Gastrocnemius medialis (tissue), 4 donors: ENCODE measurements around the gene UBA1.

Source experiments
- POLR2A ChIP-seq, 2 donors: fragments of 450-650 bp; IDR thresholded peaks; one replicate each; pipeline ENCODE4 v1.6.1; 2017; ENCODE audit warnings: antibody characterized with exemption in 2 of 2, mild to moderate bottlenecking in 2 of 2, moderate library complexity in 2 of 2
- TF ChIP-seq, protein P1 (sequence below), 5 experiments: fragments of 450-650 bp in 3 of 5; fragments of 200-600 bp in 2 of 5; sonication (generic) in 2 of 5; IDR thresholded peaks in 4 of 5; conservative IDR thresholded peaks in 1 of 5; 1 replicate in 4 of 5; 2 replicates in 1 of 5; pipeline ENCODE4 v1.5.1; 2016 to 2019; ENCODE audit warnings: antibody characterized with exemption in 5 of 5, mild to moderate bottlenecking in 3 of 5, moderate library complexity in 3 of 5

DNA sequence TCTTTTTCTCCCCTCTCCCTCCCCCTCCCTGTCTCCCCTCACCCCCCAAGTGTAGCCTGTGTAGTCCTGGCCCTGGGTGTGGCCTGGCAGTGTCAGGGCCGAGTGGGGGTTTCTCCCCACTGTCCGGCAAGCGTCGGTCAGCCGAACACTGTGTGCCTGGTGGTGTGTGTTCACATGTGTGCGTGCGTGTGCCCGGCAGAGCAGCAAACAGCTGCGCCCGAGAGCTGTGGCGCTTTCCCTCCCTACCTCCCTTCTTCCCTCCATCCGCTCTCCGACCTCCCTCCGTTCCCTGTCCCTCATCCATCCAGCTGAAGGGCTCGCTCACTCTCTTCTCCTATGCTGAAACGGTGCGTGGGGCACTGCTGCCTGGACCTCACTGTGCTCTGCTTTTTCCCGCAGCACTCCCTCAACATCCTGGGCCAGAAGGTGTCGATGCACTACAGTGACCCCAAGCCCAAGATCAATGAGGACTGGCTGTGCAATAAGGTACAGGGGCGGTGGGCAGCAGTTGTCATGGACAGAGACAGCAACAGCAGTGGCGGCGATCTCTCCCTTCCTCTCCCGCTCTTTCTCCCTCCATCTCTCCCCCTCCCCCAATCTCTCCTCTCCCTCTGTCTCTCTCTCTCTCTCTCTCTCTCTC, 17.4 kb upstream of the UBA1 start:
- TF ChIP-seq, protein P1, sequence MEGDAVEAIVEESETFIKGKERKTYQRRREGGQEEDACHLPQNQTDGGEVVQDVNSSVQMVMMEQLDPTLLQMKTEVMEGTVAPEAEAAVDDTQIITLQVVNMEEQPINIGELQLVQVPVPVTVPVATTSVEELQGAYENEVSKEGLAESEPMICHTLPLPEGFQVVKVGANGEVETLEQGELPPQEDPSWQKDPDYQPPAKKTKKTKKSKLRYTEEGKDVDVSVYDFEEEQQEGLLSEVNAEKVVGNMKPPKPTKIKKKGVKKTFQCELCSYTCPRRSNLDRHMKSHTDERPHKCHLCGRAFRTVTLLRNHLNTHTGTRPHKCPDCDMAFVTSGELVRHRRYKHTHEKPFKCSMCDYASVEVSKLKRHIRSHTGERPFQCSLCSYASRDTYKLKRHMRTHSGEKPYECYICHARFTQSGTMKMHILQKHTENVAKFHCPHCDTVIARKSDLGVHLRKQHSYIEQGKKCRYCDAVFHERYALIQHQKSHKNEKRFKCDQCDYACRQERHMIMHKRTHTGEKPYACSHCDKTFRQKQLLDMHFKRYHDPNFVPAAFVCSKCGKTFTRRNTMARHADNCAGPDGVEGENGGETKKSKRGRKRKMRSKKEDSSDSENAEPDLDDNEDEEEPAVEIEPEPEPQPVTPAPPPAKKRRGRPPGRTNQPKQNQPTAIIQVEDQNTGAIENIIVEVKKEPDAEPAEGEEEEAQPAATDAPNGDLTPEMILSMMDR (IDR thresholded peaks at IDR 0.05 in 4 of 5, conservative IDR thresholded peaks at IDR 0.05 in 1 of 5), result no peak
- no peak for TF ChIP-seq POLR2A (IDR thresholded peaks at IDR 0.05)
